HG03378 (cell line): ENCODE data around the gene FGD4.

Experiments
- ATAC-seq: cut with Tn5 transposase; IDR thresholded peaks from one replicate; pipeline ENCODE4 v1.9.1; 2021; ENCODE audit warnings: mild to moderate bottlenecking, moderate library complexity; ENCODE audit not compliant: unreplicated experiment

The FGD4 gene

GRCh38 chr12:32399370-32400113 lies at the start of gene FGD4:
Gene FGD4, plus strand, starts transcription at chr12:32399558.
- peak; percentile 79 for ATAC-seq

- no peak for ATAC-seq
Measured at GRCh38 chr12:32353540-32353939, 45.8 kb upstream of the FGD4 start.

- ATAC-seq, result no peak
Measured at GRCh38 chr12:32357601-32358249, 41.6 kb upstream of the FGD4 start.

- no peak for ATAC-seq
Measured at GRCh38 chr12:32360956-32361355, 38.4 kb upstream of the FGD4 start.

- no peak for ATAC-seq
Measured at GRCh38 chr12:32362892-32363291, 36.5 kb upstream of the FGD4 start.

GRCh38 chr12:32365473-32366064 lies 33.8 kb upstream of the FGD4 start:
- ATAC-seq, result peak; percentile 66

GRCh38 chr12:32366714-32367113 lies 32.6 kb upstream of the FGD4 start:
- ATAC-seq, result no peak

GRCh38 chr12:32367381-32367780 lies 32.0 kb upstream of the FGD4 start:
- ATAC-seq, result no peak

GRCh38 chr12:32369202-32369601 lies 30.2 kb upstream of the FGD4 start:
- no peak for ATAC-seq

GRCh38 chr12:32377344-32378055 lies 21.9 kb upstream of the FGD4 start:
- ATAC-seq, result no peak

- ATAC-seq, result no peak
Measured at GRCh38 chr12:32379213-32379612, 20.1 kb upstream of the FGD4 start.

GRCh38 chr12:32379667-32380066 lies 19.7 kb upstream of the FGD4 start:
- ATAC-seq, result no peak

GRCh38 chr12:32382226-32382625 lies 17.1 kb upstream of the FGD4 start:
- no peak for ATAC-seq

- ATAC-seq, result peak; percentile 79
Measured at GRCh38 chr12:32390572-32391219, 8.7 kb upstream of the FGD4 start.

GRCh38 chr12:32395026-32395425 lies 4.3 kb upstream of the FGD4 start:
- ATAC-seq, result no peak

GRCh38 chr12:32397696-32398095 lies 1.7 kb upstream of the FGD4 start:
- no peak for ATAC-seq

GRCh38 chr12:32398181-32398580 lies 1.2 kb upstream of the FGD4 start:
- no peak for ATAC-seq

- ATAC-seq, result peak; percentile 4
Measured at GRCh38 chr12:32398816-32399369, 465 bp upstream of the FGD4 start.

- ATAC-seq, result no peak
Measured at GRCh38 chr12:32400114-32400672, 835 bp downstream of the FGD4 start.

- no peak for ATAC-seq
Measured at GRCh38 chr12:32400866-32401265, 1.5 kb downstream of the FGD4 start.
